Activated naive CD4-positive, alpha-beta T cell treated with anti-CD3 and anti-CD28 coated beads for 36 hours (primary cell): ENCODE measurements around the gene CWC27. TPM values are rescaled to one million over a fixed set of nuclear protein-coding genes. Genes with fewer than 3 reads are reported as not detected.

Experiments used
- CTCF ChIA-PET: fragments of 350-600 bp; sonication (Branson Sonifier 250); formaldehyde crosslinking; loops from one replicate; lab custom pipeline; 2021; ENCODE audit warnings: antibody characterized with exemption; lab: Charles Lee
- DNase-seq: peaks from one replicate; pipeline ENCODE4 v3.0.0-alpha.2; 2020
- H3K27ac Mint-ChIP-seq: one replicate; pipeline ENCODE4 v1.8.0; 2021; ENCODE audit warnings: mild to moderate bottlenecking, mixed read lengths
- H3K27me3 Mint-ChIP-seq: one replicate; pipeline ENCODE4 v1.8.0; 2021; ENCODE audit warnings: low read depth, mixed read lengths
- H3K36me3 Mint-ChIP-seq: one replicate; pipeline ENCODE4 v1.8.0; 2021; ENCODE audit warnings: low read depth, mixed read lengths
- H3K4me1 Mint-ChIP-seq: one replicate; pipeline ENCODE4 v1.8.0; 2021; ENCODE audit warnings: low read depth, mixed read lengths
- H3K4me3 Mint-ChIP-seq: one replicate; pipeline ENCODE4 v1.8.0; 2021; ENCODE audit warnings: mild to moderate bottlenecking, moderate library complexity, mixed read lengths
- H3K9me3 Mint-ChIP-seq: one replicate; pipeline ENCODE4 v1.8.0; 2021; ENCODE audit warnings: mixed read lengths
- intact Hi-C: fragments of 100-400 bp; cut with micrococcal nuclease; formaldehyde crosslinking; loops from one replicate; pipeline ENCODE4 v1.15.1; 2023
- total RNA-seq, 2 experiments: library from RNA; stranded (reverse); gene quantifications; one replicate each; pipeline ENCODE4 v1.2.3, GENCODE V29; 2021

CWC27 gene
- total RNA-seq, 2 experiments from 2014 or later, result 35.8 to 39.8 TPM

GRCh38 chr5:64971513-64971912, 202.8 kb downstream of the CWC27 start:
- peaks cover 20% of the 10 kb centered on the region for H3K36me3 Mint-ChIP-seq
- H3K27ac Mint-ChIP-seq, result no peak overlapping the region
- no peak for DNase-seq
- no peaks in the 10 kb centered on the region for H3K4me1 Mint-ChIP-seq
- no peaks in the 10 kb centered on the region for H3K27me3 Mint-ChIP-seq
- CTCF ChIA-PET, result no interaction called here
- intact Hi-C loops, result no loop called here
- H3K9me3 Mint-ChIP-seq, result no peaks in the 10 kb centered on the region
- no peak overlapping the region for H3K4me3 Mint-ChIP-seq

GRCh38 chr5:64971990-64972389, 203.3 kb downstream of the CWC27 start:
- no peak overlapping the region for H3K4me3 Mint-ChIP-seq
- no peak overlapping the region for H3K27ac Mint-ChIP-seq
- H3K4me1 Mint-ChIP-seq, result no peaks in the 10 kb centered on the region
- peaks cover 23% of the 10 kb centered on the region for H3K36me3 Mint-ChIP-seq
- no peaks in the 10 kb centered on the region for H3K27me3 Mint-ChIP-seq
- intact Hi-C loops, result no loop called here
- H3K9me3 Mint-ChIP-seq, result no peaks in the 10 kb centered on the region
- CTCF ChIA-PET, result no interaction called here
- no peak for DNase-seq

GRCh38 chr5:64972591-64972990, 203.9 kb downstream of the CWC27 start:
- CTCF ChIA-PET, result no interaction called here
- peaks cover 28% of the 10 kb centered on the region for H3K36me3 Mint-ChIP-seq
- intact Hi-C loops, result no loop called here
- H3K27ac Mint-ChIP-seq, result no peak overlapping the region
- H3K4me1 Mint-ChIP-seq, result no peaks in the 10 kb centered on the region
- no peak for DNase-seq
- no peaks in the 10 kb centered on the region for H3K27me3 Mint-ChIP-seq
- no peaks in the 10 kb centered on the region for H3K9me3 Mint-ChIP-seq
- no peak overlapping the region for H3K4me3 Mint-ChIP-seq

- Mint-ChIP-seq H3K36me3 (peaks cover 32% of the 10 kb centered on the region), H3K4me3 (no peak overlapping the region), H3K9me3 (no peaks in the 10 kb centered on the region), H3K4me1 (no peaks in the 10 kb centered on the region), H3K27me3 (no peaks in the 10 kb centered on the region), H3K27ac (no peak overlapping the region)
- intact Hi-C loops, result no loop called here
- DNase-seq, result no peak
- CTCF ChIA-PET, result no interaction called here
These were observed 204.5 kb downstream of the CWC27 start for GRCh38 chr5:64973215-64973614.

GRCh38 chr5:64977779-64978178, 209.0 kb downstream of the CWC27 start:
- H3K36me3 Mint-ChIP-seq, result peaks cover 40% of the 10 kb centered on the region
- no peak overlapping the region for H3K4me3 Mint-ChIP-seq
- CTCF ChIA-PET, result no interaction called here
- H3K27ac Mint-ChIP-seq, result no peak overlapping the region
- H3K9me3 Mint-ChIP-seq, result no peaks in the 10 kb centered on the region
- no peak for DNase-seq
- no peaks in the 10 kb centered on the region for H3K27me3 Mint-ChIP-seq
- no peaks in the 10 kb centered on the region for H3K4me1 Mint-ChIP-seq
- intact Hi-C loops, result no loop called here

- CTCF ChIA-PET, result no interaction called here
These were observed 209.8 kb downstream of the CWC27 start for GRCh38 chr5:64978546-64978945.

GRCh38 chr5:64979531-64979930, 210.8 kb downstream of the CWC27 start:
- H3K36me3 Mint-ChIP-seq, result peaks cover 36% of the 10 kb centered on the region

More at GRCh38 chr5:64978546-64978945, 209.8 kb downstream of the CWC27 start:
- intact Hi-C loops, result no loop called here
- Mint-ChIP-seq H3K36me3 (peaks cover 37% of the 10 kb centered on the region), H3K27me3 (no peaks in the 10 kb centered on the region), H3K27ac (no peak overlapping the region), H3K4me1 (no peaks in the 10 kb centered on the region), H3K9me3 (no peaks in the 10 kb centered on the region), H3K4me3 (no peak overlapping the region)
- DNase-seq, result no peak

GRCh38 chr5:64980176-64980575, 211.4 kb downstream of the CWC27 start:
- H3K36me3 Mint-ChIP-seq, result peaks cover 38% of the 10 kb centered on the region
- DNase-seq, result no peak
- no peaks in the 10 kb centered on the region for H3K4me1 Mint-ChIP-seq
- no peaks in the 10 kb centered on the region for H3K9me3 Mint-ChIP-seq
- CTCF ChIA-PET, result no interaction called here
- no peak overlapping the region for H3K4me3 Mint-ChIP-seq
- intact Hi-C loops, result no loop called here
- H3K27ac Mint-ChIP-seq, result no peak overlapping the region
- H3K27me3 Mint-ChIP-seq, result no peaks in the 10 kb centered on the region

More at GRCh38 chr5:64979531-64979930, 210.8 kb downstream of the CWC27 start:
- Mint-ChIP-seq H3K27me3 (no peaks in the 10 kb centered on the region), H3K4me1 (no peaks in the 10 kb centered on the region), H3K9me3 (no peaks in the 10 kb centered on the region), H3K27ac (no peak overlapping the region), H3K4me3 (no peak overlapping the region)
- intact Hi-C loops, result no loop called here
- CTCF ChIA-PET, result no interaction called here
- DNase-seq, result no peak

GRCh38 chr5:64987768-64988167, 219.0 kb downstream of the CWC27 start:
- peaks cover 9% of the 10 kb centered on the region for H3K9me3 Mint-ChIP-seq
- no peaks in the 10 kb centered on the region for H3K27me3 Mint-ChIP-seq
- intact Hi-C loops, result no loop called here
- no peaks in the 10 kb centered on the region for H3K4me1 Mint-ChIP-seq
- DNase-seq, result no peak
- CTCF ChIA-PET, result no interaction called here
- H3K27ac Mint-ChIP-seq, result no peak overlapping the region
- no peak overlapping the region for H3K4me3 Mint-ChIP-seq
- peaks cover 38% of the 10 kb centered on the region for H3K36me3 Mint-ChIP-seq

GRCh38 chr5:65009207-65009606, 240.5 kb downstream of the CWC27 start:
- CTCF ChIA-PET, result no interaction called here
- intact Hi-C loops, result no loop called here

GRCh38 chr5:65010841-65011240, 242.1 kb downstream of the CWC27 start:
- Mint-ChIP-seq H3K4me1 (no peaks in the 10 kb centered on the region), H3K27ac (no peak overlapping the region), H3K27me3 (no peaks in the 10 kb centered on the region), H3K9me3 (no peaks in the 10 kb centered on the region), H3K36me3 (peaks cover 1% of the 10 kb centered on the region), H3K4me3 (no peak overlapping the region)
- DNase-seq, result no peak
- intact Hi-C loops, result no loop called here
- CTCF ChIA-PET, result no interaction called here

More at GRCh38 chr5:65009207-65009606, 240.5 kb downstream of the CWC27 start:
- H3K4me3 Mint-ChIP-seq, result no peak overlapping the region
- H3K9me3 Mint-ChIP-seq, result no peaks in the 10 kb centered on the region
- H3K36me3 Mint-ChIP-seq, result peaks cover 1% of the 10 kb centered on the region
- DNase-seq, result no peak
- H3K27me3 Mint-ChIP-seq, result no peaks in the 10 kb centered on the region
- no peak overlapping the region for H3K27ac Mint-ChIP-seq
- H3K4me1 Mint-ChIP-seq, result no peaks in the 10 kb centered on the region

- no peaks in the 10 kb centered on the region for H3K4me1 Mint-ChIP-seq
- no peaks in the 10 kb centered on the region for H3K36me3 Mint-ChIP-seq
- H3K9me3 Mint-ChIP-seq, result no peaks in the 10 kb centered on the region
- CTCF ChIA-PET, result interaction anchor here (0.7 to 1.0 kb wide), 2 partner anchors 8 to 1102 kb away, joined by 3 read pairs; no protein-coding TSS in a partner anchor
- no peak for DNase-seq
- no peaks in the 10 kb centered on the region for H3K27me3 Mint-ChIP-seq
- intact Hi-C loops, result no loop called here
- H3K4me3 Mint-ChIP-seq, result no peak overlapping the region
- no peak overlapping the region for H3K27ac Mint-ChIP-seq
These were observed 243.7 kb downstream of the CWC27 start for GRCh38 chr5:65012301-65012892.

GRCh38 chr5:65013166-65013565, 244.4 kb downstream of the CWC27 start:
- no peaks in the 10 kb centered on the region for H3K27me3 Mint-ChIP-seq
- intact Hi-C loops, result no loop called here
- peaks cover 3% of the 10 kb centered on the region for H3K36me3 Mint-ChIP-seq
- no peak for DNase-seq
- no peaks in the 10 kb centered on the region for H3K4me1 Mint-ChIP-seq
- H3K9me3 Mint-ChIP-seq, result no peaks in the 10 kb centered on the region
- H3K27ac Mint-ChIP-seq, result no peak overlapping the region
- no peak overlapping the region for H3K4me3 Mint-ChIP-seq
- CTCF ChIA-PET, result interaction anchor here (0.7 to 1.0 kb wide), 2 partner anchors 9 to 1101 kb away, joined by 3 read pairs; no protein-coding TSS in a partner anchor
